T follicular helper cell (primary cell): ENCODE measurements around the gene SLC39A3.

Experiments used
- DNase-seq: peaks from one replicate; pipeline ENCODE4 v3.0.0-alpha.2; 2020; ENCODE audit warnings: low read depth

The SLC39A3 gene

DNA sequence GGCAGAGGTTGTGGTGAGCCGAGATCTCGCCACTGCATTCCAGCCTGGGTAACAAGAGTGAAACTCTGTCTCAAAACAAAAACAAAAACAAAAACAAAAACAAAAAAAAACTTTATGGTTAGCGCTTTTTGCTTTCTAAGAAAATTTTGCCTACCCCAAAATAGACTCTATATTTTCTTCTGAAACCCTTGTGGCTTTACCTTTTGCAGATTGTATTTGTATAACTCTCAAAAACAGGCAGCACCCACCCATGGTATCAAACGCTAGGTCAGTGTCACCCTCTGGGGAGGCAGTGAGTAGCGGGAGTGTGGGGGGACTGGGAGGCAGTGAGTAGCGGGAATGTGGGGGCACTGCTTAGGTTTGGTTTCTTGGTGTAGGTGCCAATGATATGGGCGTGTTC, 7.5 kb upstream of the SLC39A3 start:
- no peak for DNase-seq

DNA sequence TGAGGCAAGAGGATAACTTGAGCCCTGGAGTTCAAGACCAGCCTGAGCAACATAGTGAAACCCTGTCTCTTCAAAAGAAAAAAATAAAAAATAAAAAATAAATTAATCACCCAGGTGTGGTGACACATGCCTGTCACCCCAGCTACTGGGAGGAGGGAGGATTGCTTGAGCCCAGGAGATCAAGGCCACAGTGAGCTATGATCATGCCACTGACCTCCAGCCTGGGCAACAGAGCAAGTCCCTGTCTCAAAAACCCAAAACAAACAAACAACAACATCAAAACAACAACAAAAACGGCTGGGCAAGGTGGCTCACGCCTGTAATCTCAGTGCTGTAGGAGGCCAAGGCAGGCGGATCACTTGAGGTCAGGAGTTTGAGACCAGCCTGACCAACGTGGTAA, 4.3 kb upstream of the SLC39A3 start:
- no peak for DNase-seq

DNA sequence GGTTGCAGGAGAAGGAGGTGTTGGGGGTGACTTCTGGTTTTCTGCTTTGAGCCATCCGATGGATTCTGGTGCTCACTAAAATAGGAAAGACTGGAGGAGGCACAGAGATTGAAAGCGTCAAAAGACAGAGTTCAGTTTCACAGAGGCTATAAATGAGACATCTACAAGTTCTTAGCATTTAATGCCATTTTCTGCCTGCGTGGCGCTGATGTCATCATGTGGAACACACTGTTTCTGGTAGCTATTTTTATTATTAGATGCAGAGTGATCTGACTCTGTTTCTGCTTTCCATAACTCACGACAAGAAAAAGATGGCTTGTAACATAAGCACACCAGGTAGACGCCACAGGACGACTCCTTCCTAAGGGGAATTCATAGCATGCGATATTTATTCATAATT, 3.3 kb upstream of the SLC39A3 start:
- DNase-seq: no peak

DNA sequence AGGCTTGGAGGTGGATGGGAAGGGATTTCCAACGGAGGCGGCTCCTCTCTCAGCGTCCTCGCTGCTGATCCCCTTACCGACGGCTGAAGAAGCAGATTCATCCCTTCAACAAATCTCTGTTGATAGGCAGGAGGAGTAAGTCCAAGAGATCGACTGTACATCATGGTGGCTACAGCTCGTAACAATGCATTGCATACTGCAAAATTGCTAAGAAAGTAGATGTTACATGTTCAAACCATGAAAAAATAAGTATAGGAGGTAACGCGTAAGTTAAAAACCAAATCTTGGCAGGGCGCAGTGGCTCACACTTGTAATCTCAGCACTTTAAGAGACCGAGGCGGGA, 468 bp upstream of the SLC39A3 start:
- DNase-seq: no peak

DNA sequence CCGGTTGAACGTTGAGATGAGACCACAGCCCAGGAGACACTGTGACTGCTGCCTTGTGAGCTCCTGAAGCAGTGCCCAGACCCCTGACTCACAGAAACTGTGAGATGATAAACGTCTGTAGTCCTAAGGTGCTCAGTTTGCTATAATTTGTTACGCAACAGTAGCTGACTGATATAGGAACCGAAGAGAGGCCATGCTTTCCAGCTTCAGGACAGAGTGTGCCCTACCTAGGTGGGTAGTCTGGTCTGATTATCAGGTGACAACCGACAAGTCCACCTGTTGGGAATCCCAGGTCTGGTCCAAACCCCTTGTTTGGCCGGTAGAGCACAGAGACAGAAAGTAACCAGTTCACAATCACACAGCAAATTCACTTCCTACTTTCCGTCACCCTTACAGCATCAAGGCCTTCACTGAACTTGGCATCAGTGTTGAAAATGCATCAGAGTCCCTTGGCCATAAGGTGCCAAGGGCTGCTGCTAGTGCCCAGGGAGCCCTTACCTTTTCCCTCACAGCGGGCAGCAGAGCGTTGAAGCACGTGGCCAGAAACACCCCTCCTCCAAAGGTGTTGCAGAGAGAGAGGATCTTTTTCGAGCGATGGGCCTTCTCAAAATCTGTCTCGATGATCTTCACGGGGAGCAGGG, 3.1 kb downstream of the SLC39A3 start:
- DNase-seq: no peak

DNA sequence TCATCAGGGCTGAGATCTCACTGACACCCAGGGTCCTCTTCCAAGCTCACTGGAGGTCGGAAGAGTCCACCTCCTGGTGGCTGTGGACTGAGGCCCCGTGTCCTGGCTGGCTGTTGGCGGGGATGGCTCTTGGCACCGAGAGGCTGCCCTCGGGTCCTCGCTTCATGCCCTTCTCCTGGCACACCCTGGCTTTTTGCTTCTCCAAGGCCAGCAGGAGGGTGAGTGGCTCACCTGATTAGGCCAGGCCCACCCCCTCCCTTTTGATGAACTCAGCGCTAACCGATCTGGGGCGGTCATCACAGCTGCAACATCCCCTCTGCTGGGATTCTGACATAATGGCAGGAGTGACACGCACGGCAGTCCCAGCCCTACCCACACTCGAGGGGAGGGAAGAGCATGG, 4.4 kb downstream of the SLC39A3 start:
- DNase-seq: no peak

DNA sequence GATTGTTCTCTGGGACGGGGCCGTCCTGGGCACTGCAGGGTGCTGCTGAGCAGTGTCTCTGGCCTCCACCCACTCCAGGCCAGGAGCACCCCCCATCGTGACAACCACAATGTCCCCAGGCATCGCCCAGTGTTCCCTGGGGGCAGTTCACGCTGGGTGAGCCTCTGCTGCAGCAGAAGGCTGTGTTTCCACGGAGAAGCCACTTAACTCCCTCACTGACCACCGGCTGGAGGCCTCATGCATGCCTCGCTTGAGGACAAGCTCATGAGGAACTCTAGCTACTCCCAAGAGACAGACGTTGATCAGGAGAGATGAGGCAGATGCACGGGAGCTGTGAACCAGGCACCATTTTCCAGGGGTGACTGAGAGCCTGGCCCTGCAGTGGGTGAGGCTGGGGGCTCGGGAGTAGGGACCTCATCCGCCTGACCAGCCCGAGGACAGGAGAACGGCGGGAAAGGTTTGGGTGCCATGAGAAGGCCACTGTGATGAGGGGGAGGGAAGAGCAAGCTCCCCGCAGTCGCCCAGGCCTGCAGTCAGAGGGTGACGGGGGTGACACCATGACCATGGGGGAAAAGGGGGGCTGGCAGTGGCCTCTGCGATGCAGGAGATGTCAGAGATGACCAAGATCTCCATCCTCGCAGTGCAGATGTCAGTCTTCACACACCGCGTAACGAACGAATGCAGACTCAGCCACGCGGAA, 5.1 kb downstream of the SLC39A3 start:
- no peak for DNase-seq

DNA sequence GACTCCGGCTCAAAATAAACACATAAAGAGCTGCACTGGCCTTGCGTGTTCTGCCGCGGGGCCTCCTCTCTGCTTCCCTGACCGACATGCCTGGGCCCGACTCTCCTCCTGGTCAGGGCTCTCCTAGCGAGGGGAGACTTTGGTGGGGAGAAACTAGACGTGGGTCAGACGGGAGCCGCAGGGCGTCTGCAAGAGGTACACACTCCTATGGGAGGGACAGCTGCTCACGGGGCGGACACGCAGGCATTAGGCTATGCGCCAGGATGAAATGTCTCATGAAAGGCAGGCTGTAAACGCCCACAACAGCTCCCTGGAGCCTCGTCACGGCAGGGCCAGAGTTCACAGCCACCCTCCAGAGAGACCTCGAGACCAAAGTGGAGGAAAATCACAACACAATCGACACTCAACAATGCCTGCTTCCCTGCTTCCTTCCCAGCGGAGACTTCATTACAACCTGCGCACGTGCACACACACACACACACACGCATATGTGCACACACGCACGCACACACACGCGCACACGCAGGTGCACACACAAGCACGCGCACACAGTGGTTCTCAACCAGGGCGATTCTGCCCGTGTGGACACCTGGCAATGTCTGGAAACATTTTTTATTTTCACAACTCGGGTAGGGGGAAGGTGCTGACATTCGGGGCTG, 5.8 kb downstream of the SLC39A3 start:
- no peak for DNase-seq

DNA sequence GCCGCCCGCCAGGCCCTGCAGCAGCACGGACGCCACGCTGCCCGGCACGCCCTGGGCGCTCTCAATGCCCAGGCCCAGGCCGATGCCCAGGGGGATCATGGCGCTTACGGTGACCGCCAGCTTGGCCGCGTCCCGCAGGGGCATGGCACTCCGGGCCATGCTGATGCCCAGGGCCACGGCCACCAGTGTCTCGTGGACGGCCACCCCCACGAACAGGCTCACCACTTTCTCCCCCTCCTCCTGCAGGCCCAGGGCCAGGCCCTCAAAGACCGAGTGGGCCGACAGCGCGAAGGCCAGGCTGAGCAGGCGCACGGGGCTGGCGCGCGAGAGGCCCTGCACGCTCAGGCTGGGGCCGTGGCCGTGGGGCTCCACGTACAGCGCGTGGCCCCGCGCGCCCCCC, 6.9 kb downstream of the SLC39A3 start:
- no peak for DNase-seq

DNA sequence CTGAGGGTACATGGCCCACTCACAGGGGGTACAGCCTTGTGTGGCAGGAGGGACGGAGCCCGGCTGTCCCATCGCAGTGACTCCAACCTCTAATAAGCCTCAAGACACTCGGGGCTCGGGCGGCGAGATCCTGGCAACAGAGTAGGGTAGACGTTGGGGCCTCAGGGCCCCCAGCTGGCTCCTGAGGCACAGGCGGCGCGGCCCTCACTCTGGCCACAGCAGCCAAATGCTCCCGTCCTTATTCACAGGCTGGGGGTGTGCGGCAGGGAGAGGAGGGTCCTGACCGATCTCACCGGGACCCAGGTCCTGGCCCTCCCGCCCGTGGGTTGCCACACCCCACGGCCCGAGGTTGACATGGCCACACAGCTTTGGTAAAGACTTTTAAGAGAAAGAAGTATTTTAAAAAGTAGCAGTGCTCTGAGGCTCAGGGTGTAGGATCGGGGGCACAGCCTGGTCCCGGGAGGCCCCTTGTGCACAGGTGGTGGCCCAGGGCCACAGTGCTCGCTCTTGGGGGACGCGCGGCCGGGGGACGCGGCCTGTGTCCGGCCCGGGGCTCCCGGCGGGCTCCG, 7.6 kb downstream of the SLC39A3 start:
- no peak for DNase-seq

DNA sequence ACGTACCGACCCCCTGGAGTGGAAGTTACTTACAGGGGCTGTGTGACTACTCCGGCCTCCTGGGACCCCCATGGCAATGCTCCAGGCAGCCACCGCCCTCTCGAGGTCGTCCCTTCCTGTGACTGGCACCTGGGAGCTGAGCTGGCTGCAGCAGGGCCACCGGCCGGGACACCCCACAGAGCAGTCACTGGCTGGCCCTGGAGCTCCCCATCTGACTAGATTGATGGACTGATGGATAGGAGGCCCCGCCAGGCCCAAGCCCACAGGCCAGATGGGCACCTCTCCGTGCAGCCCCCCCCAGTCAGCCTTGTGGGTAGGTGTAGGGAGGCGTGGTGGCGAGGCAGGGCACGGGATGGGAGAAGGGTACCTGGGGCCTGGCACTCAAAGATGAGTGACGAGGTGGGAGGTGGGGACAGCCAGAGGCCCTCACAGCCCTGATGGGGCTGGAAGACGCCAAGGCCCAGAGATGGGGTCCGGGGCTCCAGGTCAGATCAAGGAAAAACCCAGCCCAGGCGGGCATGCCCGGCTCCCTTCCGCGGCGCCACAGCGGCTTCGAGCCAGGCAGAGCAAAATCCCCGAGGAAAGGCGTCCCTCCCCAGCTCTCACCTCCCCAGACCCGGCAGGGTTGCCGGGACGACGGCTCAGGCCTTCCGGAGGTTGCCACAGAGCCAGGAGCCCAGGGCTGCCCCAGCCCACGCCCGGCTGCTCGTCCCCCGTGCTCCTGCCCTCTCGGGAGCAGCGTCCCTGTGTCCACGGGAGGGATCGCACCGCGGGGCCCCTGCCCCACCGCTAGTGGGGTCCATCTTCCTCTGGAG, 8.4 kb downstream of the SLC39A3 start:
- no peak for DNase-seq

DNA sequence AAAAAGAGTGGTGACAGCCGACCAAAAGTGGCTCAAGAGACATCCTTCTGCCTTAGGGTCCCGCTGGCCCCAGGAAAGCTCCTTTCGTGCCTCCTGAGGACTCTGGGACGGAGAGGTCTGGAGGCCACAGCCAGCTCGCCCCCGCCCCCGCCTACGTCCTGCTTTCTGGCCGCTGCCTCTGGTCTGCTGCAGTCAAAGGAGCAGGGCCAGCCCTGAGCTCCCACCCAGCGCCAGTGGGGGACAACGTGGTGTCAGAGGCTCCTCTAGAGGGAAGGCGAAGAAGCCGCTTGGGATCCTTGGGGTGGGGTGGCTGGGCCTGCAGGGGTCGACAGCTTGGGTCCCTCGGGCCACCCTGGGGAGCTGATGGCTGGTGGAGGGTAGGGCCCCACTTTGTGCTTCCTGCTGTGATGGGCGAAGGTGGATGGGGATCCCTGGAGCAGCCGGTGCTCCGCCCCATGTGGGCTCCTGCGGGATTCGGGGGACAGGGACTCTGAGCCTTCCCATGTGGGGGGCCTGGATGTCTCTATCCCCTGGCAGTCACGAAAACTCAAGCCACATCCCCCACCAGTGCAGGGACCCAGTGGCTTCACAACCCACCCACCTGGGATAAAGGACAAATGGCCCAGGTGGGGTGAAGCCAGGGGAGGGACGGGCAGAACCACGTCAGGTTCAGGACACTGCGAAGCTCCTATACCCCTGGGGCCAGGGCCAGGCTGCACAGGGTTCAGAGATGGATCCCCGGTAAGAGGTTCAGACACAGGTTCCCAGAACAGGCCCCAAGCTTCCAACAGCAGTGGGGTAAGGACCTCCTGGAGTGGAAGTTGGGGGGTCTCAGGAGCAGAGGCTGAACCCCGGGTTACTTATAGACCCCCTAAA, 9.6 kb downstream of the SLC39A3 start:
- no peak for DNase-seq

DNA sequence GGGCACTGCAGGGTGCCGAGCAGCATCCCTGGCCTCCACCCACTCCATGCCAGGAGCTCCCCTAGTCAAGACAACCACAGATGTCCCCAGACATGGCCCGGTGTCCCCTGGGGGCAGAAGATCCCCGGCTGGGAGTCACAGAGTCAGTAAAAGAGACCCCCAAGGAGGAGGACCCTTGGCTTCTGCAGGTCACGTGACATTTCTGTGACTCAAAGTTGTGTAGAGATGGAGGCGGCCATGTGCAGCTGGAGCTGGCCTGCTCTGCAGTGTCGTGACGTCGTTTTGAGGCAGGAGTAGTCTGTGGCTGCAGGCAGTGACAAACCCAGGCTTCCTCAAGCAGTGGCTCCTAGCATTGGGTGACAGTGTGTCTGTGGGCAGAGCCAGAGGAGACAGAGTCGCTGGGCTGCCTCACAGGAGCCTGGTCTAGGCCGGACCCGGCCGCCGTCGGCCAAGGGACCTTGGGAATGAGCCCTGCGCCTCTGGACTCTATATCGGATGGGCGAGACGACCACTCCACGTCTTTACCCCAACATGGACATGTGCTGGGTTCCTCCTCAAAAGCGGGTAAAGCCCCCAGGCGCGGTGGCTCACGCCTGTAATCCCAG, 10.9 kb downstream of the SLC39A3 start:
- no peak for DNase-seq

DNA sequence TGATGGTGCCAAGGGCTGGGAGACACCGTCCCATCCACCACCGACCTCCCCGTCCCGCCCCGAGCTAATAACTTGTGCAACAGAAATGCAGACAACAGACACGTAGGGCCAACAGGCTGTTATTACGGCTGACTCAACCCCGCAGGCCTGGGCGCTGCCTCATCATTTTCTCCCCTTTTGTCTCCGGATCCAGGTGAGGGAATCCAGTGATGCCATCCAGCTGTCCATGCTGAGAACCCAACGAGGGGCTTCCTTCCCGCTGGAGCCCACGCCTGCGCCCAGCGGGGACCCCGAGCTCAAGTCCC, 12.2 kb downstream of the SLC39A3 start:
- DNase-seq: no peak

DNA sequence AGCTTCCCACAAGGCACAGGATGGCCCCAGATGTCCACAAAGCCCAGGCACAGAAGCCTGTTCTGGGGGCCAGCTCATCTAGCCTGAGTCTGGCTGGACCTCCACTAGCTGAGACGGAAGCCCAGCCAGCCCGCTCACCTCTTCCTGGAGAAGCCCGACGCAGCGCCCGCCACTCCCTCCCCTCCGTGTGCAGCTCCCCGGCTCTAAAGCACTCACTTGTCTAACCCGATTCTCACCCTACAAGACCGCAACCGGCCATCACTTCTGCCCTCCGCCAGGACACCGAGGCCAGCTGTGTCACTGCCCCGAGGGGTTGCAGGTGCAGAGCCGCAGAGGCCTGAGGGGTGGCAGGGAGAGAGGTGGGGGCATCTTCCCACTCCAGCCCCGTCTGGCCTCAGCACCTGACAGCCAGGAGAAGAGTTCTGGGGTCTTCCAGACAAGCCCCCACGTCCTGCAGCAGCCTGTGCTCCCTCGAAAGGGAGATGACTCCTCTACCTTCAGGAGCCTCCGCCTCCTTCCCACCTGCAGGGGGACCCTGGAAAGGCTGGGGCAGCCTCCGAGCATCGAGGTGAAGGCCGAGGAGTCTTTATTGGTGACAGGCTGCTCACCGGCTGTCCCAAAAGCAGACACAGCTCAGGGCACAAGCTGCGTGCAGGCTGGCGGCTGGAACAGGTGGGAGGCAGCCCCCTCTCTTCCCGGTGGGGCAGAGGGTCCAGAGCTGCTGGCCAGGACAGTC, 12.7 kb downstream of the SLC39A3 start:
- DNase-seq: no peak

DNA sequence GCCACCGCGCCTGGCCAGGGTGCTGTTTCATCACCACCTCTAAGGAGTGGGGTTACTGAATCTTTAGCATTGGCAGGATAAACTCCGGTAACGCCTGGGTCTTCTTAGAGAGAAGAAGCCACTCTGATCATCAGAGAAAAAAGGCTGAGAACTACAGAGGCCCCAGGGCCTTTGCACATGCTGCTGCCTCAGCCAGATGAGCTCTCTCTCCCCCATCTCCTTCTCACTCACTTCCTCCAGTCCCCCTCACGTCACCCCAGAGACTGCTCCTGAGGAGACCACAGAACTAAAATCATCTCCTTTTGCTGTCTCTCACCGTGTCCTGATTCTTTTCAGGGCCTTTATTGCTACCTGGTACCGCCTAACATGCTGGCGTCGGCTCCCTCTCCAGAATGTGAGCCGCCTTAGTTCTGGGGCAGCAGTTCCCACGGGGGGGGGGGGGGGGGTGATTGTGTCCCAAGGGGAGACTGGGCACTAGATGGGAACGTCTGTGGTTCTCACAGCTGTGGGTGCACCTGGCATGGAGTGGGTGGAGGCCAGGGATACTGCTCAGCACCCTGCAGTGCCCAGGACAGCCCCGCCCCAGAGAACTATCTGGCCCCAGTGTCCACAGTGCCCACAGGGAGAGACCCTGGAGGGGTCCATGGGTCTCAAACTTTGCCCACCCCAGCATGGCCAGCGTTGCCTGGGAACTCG, 13.5 kb downstream of the SLC39A3 start:
- no peak for DNase-seq

DNA sequence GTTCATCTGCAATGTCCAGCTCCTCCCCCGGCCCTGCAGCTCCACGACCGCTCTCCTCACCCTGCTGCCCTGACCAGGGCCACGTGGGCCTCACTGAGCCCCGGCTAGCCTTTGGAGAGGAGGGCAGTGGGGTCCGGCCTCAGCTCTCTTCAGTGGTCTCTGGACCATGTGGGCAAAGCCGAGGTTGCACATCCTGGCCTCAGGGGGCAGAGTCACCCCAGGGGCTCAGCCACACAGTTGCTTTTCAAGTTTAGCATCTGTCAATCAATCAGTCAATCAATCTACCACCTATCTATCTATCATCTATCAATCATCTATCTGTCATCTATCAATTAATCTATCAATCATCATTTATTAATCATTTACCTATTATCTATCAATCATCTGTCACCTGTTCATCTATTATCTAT, 15.7 kb downstream of the SLC39A3 start:
- no peak for DNase-seq

DNA sequence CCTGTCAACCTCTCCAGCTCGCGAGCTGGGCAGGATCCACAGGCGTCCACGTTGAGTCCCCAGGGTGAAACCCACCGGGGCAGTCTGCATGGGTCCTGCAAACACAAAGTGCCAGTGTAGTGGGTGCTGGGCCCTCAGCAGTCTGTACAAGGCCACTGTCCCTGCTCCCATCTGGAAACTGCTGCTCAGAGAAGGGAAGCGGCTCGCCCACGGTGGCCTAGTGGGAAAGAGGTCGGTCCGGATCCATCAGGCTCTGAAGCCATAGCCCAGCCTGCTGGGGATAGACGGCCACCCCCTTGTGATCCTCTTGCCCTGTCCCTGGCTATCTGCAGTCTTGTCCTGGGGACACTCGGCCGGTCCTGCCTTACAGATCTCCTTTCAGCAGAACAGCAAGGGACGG, 16.1 kb downstream of the SLC39A3 start:
- DNase-seq: no peak

DNA sequence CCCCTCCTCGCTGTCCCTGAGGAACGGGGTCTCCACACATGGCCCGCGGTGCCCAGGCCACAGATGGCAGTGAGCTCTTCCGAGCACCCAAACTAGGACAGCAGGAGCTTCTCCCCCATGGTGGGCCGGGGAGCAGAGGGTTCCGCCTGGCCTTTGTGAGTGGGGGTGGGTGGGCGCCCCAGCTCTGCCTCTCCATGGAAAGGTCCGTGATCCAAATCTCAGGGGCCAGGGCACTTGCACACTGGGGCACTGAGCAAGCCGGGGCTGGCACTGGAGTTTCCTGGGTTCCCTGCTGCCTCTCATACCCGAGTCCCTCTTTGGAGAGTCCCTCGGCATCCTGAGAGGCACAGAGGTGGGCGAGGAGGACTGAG, 16.5 kb downstream of the SLC39A3 start:
- DNase-seq: no peak
